ENCODE measurements around the gene FAM3D.

Gene FAM3D

GRCh38 chr3:58588030-58588614 is 78.5 kb downstream of the FAM3D start:
- no peak for DNase-seq

- no peak for DNase-seq
Measured at GRCh38 chr3:58586776-58587192, 79.8 kb downstream of the FAM3D start.

GRCh38 chr3:58585994-58586393 is 80.6 kb downstream of the FAM3D start:
- no peak for DNase-seq

- peak; percentile 55 to 56 for DNase-seq
Measured at GRCh38 chr3:58585005-58585786, 81.4 kb downstream of the FAM3D start.

GRCh38 chr3:58584690-58585004 is 81.9 kb downstream of the FAM3D start:
- DNase-seq: no peak

All from CD4-positive, alpha-beta T cell treated with Interferon alpha-2 for 1 hour (primary cell).